ENCODE results near the gene MGMT.

MGMT gene

GRCh38 chr10:129785536-129785981, 318.5 kb downstream of the MGMT start:
- peak; percentile 8 for DNase-seq

- DNase-seq, result no peak
Measured at GRCh38 chr10:129786216-129786615, 319.2 kb downstream of the MGMT start.

- DNase-seq, result no peak
Measured at GRCh38 chr10:129787557-129787956, 320.5 kb downstream of the MGMT start.

- DNase-seq, result no peak
Measured at GRCh38 chr10:129788215-129788614, 321.2 kb downstream of the MGMT start.

GRCh38 chr10:129790715-129791446, 323.8 kb downstream of the MGMT start:
- DNase-seq, result no peak

- DNase-seq, result peak; percentile 49
Measured at GRCh38 chr10:129792141-129792540, 325.1 kb downstream of the MGMT start.

GRCh38 chr10:129792864-129793263, 325.8 kb downstream of the MGMT start:
- no peak for DNase-seq

- DNase-seq, result no peak
Measured at GRCh38 chr10:129793479-129793878, 326.4 kb downstream of the MGMT start.

- no peak for DNase-seq
Measured at GRCh38 chr10:129793996-129794395, 327.0 kb downstream of the MGMT start.

GRCh38 chr10:129796710-129797420, 329.8 kb downstream of the MGMT start:
- DNase-seq, result no peak

- peak; percentile 4 for DNase-seq
Measured at GRCh38 chr10:129799942-129800341, 332.9 kb downstream of the MGMT start.

- DNase-seq, result no peak
Measured at GRCh38 chr10:129800796-129801340, 333.8 kb downstream of the MGMT start.

- no peak for DNase-seq
Measured at GRCh38 chr10:129807211-129807610, 340.2 kb downstream of the MGMT start.

GRCh38 chr10:129808092-129808983, 341.3 kb downstream of the MGMT start:
- no peak for DNase-seq

- no peak for DNase-seq
Measured at GRCh38 chr10:129809431-129809830, 342.4 kb downstream of the MGMT start.

GRCh38 chr10:129809841-129810240, 342.8 kb downstream of the MGMT start:
- no peak for DNase-seq

GRCh38 chr10:129811208-129811607, 344.2 kb downstream of the MGMT start:
- no peak for DNase-seq

GRCh38 chr10:129812398-129812797, 345.4 kb downstream of the MGMT start:
- DNase-seq, result no peak

GRCh38 chr10:129814681-129815646, 347.9 kb downstream of the MGMT start:
- no peak for DNase-seq

- no peak for DNase-seq
Measured at GRCh38 chr10:129815898-129816655, 349.0 kb downstream of the MGMT start.

- no peak for DNase-seq
Measured at GRCh38 chr10:129816656-129817045, 349.6 kb downstream of the MGMT start.
